PFSK-1 (cell line): ENCODE results near the gene ADCY7.

Experiments
- FOXP2 ChIP-seq: optimal IDR thresholded peaks from 2 replicates; pipeline ENCODE3; 2011; ENCODE audit warnings: borderline replicate concordance, control low read depth, inconsistent platforms; ENCODE audit not compliant: insufficient read depth; ENCODE audit errors: extremely low read length, extremely low read depth
- POLR2AphosphoS5 ChIP-seq: IDR thresholded peaks from 2 replicates; pipeline ENCODE4 v1.6.1; 2012; ENCODE audit warnings: low read depth, mild to moderate bottlenecking, control low read depth, low read length, moderate library complexity
- REST ChIP-seq, 2 experiments: IDR thresholded peaks; 2 replicates each; pipeline versions ENCODE4 v1.6.1 to v1.8.0; 2011 to 2012; ENCODE audit warnings: low read depth in 2 of 2, low read length in 2 of 2, control low read depth in 1 of 2, inconsistent platforms in 1 of 2, mild to moderate bottlenecking in 1 of 2, moderate library complexity in 1 of 2; ENCODE audit not compliant: insufficient read depth in 1 of 2
- SIN3A ChIP-seq: IDR thresholded peaks from 2 replicates; pipeline ENCODE4 v1.6.1; 2012; ENCODE audit warnings: mild to moderate bottlenecking, low read length, moderate library complexity, borderline replicate concordance; ENCODE audit not compliant: insufficient read depth
- TAF1 ChIP-seq: IDR thresholded peaks from 2 replicates; pipeline ENCODE4 v1.6.1; 2012; ENCODE audit warnings: low read length, control low read depth, borderline replicate concordance; ENCODE audit not compliant: insufficient read depth

The ADCY7 gene

DNA sequence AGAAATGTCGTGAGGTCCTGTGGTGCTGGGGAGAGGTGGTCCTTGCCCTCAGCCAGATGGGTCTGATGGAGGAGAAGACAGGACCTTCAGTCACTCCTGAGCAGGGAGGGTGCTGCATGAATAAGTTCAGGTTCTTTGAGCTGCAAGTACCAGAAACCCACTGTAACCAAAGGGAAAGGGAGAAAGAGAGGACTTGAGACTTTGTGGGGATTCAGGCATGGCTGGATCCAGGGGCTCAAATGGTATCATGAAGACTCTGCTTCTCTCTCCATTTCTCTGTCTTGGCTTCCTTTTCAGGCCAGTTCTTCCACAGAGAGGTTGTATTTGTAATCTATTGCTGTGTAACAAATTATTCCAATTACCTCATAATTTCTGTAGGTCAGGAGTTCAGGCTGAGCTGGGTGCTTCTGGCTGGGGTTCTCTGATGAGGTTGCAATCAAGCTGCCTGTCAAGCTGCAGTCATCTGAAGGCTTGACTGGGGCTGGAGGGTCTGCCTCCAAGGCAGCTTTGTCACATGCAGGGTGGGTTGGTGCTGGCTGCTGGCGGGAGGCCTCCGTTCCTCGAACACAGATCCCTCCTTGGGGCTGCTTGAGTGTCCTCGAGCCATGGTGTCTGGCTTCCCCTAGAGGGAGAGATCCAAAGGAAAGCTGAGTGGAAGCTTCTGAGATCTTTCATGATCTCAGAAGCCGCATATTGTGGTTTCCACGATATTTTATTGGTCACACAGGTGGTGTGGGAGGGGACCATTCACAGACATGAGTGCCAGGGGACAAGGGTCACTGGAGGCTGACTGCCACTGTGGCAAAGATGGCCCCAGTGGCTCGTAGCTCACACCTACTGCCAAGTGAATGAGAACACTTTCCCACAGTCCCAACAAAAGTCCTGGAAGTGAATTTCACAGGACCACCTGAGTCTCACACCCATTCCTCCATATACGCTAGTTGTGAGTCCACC lies 5.9 kb upstream of the ADCY7 start:
- no peak for TF ChIP-seq REST (IDR thresholded peaks at IDR 0.05; ENCODE audit: insufficient read depth in 1 of 2, low read depth in 2 of 2, low read length in 2 of 2)

DNA sequence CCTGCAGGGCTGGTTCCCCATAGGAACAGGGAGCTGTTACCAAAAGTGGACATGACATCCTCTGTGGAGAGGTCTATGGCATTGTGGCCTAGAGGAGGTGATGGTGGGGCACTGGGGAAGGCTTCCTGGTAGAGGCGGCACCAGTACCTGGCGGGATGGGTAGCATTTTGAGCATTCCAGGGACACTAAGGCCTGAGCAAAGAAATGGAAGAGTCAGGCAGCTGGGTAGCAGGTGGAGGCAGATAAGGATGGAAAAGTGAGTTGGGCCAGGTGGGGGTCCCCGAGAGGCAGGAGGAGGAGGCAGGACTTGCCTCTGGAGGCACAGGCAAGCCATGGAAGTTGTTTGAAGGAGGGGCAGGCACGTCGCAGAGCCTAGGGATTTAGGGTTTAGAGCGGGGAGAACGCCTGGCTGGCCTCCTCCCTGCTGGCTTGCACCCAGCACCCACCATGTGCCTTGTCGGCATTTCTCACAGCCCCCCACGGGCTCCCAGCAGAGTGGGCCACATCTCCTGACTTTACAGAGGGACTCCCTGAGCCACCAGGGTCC lies 5.1 kb upstream of the ADCY7 start:
- TF ChIP-seq POLR2AphosphoS5 (no peak), SIN3A (no peak), REST (IDR thresholded peaks at IDR 0.05; ENCODE audit: insufficient read depth in 1 of 2, low read depth in 2 of 2, low read length in 2 of 2) (no peak), FOXP2 (no peak), TAF1 (no peak)

DNA sequence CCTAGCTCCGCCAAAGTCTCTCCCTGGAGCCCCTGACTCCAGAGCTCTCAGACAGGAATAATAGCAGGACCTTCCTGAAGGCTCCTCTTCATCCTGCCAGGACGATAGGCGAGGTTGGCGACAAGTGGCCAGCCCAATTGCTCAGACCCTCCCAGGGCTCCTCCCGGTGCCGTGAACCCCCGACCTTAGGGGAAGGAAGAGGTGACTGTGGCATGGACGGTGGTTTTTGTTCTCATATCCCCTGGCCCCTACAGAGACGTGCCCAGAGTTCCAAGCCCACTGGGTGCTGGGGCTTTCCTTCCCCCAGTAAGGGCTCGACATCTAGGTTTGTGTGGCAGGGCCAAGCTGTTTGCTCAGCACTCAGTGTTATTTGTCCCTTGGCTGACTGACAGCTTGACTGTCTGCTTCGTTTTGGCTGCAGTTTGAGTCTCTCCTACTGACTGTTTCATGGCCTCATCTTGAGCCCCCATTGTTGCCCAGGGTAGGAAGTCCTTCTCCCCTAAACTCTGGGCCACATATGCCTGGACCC lies 4.6 kb upstream of the ADCY7 start:
- TF ChIP-seq TAF1: no peak
- TF ChIP-seq POLR2AphosphoS5: no peak
- TF ChIP-seq FOXP2: no peak
- TF ChIP-seq REST (IDR thresholded peaks at IDR 0.05; ENCODE audit: insufficient read depth in 1 of 2, low read depth in 2 of 2, low read length in 2 of 2): no peak
- no peak for TF ChIP-seq SIN3A

GRCh38 chr16:50263060-50263909 lies 3.1 kb upstream of the ADCY7 start:
- no peak for TF ChIP-seq SIN3A
- no peak for TF ChIP-seq FOXP2
- TF ChIP-seq TAF1: no peak

GRCh38 chr16:50263940-50264929 lies 2.1 kb upstream of the ADCY7 start:
- no peak for TF ChIP-seq TAF1
- no peak for TF ChIP-seq SIN3A
- TF ChIP-seq POLR2AphosphoS5: no peak
- TF ChIP-seq FOXP2: no peak
- no peak for TF ChIP-seq REST (IDR thresholded peaks at IDR 0.05; ENCODE audit: insufficient read depth in 1 of 2, low read depth in 2 of 2, low read length in 2 of 2)
